Measurements from ENCODE around the gene GLP1R.

The GLP1R gene

DNA sequence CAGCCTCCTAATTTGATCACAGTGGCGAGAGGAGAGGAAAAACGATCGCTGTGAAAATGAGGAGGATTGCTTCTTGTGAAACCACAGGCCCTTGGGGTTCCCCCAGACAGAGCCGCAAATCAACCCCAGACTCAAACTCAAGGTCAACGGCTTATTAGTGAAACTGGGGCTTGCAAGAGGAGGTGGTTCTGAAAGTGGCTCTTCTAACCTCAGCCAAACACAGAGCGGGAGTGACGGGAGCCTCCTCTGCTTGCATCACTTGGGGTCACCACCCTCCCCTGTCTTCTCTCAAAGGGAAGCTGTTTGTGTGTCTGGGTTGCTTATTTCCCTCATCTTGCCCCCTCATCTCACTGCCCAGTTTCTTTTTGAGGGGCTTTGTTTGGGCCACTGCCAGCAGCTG is 37.7 kb downstream of the GLP1R start:
- no peak for DNase-seq (ENCODE audit: low read depth)

DNA sequence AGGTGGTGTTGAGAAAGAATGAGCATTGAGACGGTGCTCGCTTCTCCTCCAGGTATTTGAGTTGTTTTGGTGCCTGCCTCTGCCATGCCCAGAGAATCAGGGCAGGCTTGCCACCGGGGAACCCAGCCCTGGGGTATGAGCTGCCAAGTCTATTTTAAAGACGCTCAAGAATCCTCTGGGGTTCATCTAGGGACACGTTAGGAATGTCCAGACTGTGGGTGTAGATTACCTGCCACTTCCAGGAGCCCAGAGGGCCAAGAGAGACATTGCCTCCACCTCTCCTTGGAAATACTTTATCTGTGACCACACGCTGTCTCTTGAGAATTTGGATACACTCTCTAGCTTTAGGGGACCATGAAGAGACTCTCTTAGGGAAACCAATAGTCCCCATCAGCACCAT is 38.1 kb downstream of the GLP1R start:
- DNase-seq (ENCODE audit: low read depth) = no peak

DNA sequence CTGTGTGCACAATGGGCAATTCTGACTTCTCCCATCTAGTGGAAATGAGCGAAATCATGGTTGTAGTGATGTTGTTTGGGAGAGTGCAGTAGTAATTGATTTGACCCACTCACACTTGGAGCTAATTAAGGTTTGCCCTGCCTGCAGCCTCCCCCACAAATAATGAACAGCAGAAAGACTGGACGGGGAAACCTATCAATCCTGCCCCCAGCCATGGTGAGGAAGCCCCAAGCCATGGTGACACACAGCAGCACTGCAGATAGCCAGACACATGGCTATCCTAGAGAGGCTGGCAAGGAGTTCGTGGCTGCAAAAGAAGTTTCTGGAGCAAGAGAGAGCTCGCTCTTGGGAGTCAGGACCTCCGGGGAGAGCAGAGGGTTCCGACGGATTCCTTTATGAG is 38.6 kb downstream of the GLP1R start:
- DNase-seq (ENCODE audit: low read depth) = no peak

DNA sequence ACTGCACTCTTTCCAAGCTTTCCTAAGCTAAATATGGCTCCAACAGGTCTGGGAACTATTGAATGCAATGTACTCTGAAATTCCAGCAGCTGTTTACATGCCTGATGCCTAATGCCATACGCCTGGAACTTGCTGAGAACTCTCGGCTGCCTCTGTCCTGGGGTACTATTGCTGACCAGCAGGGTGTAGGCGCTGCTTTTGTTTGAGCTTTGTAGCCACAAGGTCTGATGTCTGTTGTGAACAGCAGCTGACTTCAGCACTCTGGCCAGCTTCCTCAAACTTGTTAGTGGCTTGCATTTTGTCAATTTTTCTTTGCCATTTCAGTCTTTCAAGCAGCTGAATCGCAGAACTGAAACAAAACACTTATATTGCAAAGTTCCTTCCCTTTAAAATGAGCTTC is 39.8 kb downstream of the GLP1R start:
- no peak for DNase-seq (ENCODE audit: low read depth)

- no peak for DNase-seq (ENCODE audit: low read depth)
These were observed 41.5 kb downstream of the GLP1R start for GRCh38 chr6:39090036-39090435.

DNA sequence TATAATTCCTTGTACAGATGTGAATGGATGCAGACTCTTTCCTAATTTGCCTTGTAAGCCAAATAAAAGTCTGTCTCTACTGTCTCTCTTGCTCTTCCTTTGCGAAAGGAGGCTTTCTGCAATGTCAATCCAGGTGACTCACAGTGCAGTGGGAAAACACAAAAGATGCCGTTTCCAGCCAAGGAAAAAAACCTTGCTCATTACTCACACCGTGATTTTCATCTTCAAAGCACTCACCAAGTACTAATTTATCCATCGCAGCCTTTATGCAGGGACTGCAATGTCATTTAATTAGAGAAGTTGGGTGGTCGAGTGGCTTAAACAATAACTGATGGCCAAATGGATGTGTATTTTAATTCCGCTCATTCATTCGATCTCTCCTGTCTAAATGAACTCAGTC is 42.6 kb downstream of the GLP1R start:
- DNase-seq (ENCODE audit: low read depth) = no peak

GRCh38 chr6:39092124-39092523 is 43.5 kb downstream of the GLP1R start:
- DNase-seq (ENCODE audit: low read depth) = no peak

GRCh38 chr6:39093149-39093708 is 44.6 kb downstream of the GLP1R start:
- no peak for DNase-seq (ENCODE audit: low read depth)

DNA sequence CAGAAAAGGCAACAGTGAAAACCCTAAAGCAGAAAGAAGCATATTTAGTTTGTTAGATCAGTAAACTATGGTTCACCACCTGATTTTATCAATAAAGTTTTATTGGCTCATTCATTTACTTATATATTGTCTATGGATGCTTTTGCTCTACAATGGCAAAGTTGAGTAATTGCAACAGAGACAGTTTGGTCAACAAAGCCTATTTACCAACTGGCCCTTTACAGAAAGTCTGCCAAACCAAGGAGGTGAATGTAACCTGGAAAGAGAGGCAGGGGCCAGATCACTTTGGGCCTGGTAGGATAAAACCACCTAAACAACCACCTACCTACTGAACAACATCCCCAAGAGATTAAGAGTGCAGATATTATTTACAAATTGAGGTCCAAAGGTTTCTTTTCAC is 47.0 kb downstream of the GLP1R start:
- no peak for DNase-seq (ENCODE audit: low read depth)

- DNase-seq (ENCODE audit: low read depth) = no peak
These were observed 51.8 kb downstream of the GLP1R start for GRCh38 chr6:39100358-39100757.

DNA sequence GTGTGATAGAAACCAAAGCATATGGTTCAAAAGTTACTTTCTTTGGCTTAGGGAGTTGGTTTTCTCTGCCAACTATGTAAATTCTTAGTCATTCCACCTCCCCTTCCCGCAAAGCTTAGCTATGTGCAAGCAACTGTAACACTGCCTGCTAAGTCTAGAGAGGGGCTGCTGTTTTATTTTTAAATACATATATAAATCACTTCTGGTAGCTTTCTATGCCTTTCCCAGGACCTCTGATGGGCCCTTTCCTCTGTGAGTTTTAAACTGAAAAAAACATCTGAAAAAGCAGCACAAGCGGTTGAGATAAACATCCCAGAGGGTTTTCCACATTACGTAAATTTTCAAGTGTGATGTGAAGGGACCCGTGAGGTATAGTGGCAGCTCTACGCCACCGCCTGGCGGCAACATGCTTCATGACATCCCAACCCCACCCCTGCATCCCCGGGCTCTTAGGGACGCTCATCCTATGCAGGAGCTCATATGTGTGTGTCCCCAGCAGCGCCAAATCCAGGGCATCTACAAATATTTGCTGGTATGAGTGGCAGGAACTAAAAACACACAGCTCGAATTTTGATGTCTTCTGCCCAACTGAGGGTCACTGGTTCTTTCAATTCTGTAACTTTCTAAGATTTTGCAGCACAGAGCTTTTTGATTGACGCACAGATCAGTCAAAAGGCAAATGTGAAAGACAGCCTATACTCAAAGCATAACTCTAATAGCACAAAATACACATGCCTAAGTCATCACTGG is 53.7 kb downstream of the GLP1R start:
- DNase-seq (ENCODE audit: low read depth) = no peak

DNA sequence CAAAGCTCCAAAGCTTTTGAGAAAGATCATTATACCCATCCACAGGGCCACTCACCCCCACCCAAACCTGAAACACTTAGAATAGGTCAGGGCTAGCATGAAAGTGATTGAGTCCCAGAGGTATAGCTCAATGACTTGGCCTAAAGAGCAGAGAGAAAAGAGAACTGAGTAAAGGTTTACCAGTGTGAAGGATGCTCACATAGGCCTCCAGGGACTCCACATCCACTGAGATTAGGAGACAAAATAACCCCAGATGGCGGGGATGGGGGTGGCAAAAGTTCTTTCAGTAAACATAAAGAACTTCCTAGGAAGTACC is 54.2 kb downstream of the GLP1R start:
- DNase-seq (ENCODE audit: low read depth) = no peak

DNA sequence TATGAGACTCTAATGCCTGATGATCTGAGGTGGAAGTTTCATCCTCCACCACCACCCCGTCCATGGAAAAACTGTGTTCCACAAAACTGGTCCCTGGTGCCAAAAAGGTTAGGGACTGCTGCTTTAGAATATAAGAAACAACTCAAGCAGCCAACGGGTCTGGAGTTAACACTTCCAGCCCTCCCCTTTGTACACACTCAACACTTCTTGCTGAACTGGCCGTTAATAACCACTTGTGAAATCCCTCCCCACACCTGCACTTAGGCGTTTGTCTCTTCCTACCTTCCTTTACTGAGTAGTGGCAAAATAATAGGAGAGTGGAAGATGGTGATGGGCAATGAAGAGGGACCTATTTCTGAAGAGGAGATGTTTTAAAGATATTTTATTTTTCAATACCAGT is 55.9 kb downstream of the GLP1R start:
- DNase-seq (ENCODE audit: low read depth) = no peak

- DNase-seq (ENCODE audit: low read depth) = no peak
These were observed 58.5 kb downstream of the GLP1R start for GRCh38 chr6:39107034-39107433.

GRCh38 chr6:39107641-39108040 is 59.1 kb downstream of the GLP1R start:
- no peak for DNase-seq (ENCODE audit: low read depth)

DNA sequence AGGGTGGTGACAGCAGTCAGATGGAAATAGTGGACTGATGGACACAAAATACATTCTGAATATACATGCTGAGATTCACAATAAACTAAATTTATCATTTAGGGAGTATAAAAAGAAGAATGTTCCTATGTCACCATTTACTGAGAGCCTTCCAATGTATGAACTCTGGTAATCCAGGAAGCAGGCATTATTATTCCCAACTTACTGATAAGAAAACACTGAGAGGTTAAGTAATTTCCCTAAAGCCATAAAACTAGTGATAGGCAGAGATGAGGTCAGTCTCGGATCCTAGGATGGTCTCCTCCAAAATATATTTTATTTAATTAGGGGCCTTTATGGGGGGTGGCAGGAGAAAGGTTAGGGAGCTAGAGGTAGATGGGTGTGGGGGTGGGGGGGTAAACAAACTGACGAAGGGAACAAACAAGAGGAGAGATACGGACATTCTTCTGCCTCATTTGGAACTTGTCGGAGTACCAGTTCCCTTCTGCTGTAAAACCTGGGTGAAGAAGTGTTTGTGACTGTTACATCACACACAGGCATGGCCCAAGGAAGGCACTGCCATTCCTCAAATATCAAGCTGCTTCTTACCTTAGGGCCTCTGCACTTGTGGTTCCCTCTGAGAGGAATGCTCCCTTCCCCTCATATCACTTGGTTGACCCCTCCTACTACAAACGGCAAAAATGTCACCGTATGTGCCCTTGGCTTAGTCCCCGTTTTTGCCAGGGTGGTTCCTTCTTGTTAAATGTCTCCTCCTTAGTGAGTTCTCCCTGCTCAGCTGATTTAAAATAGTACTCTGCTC is 59.7 kb downstream of the GLP1R start:
- DNase-seq (ENCODE audit: low read depth) = no peak

DNA sequence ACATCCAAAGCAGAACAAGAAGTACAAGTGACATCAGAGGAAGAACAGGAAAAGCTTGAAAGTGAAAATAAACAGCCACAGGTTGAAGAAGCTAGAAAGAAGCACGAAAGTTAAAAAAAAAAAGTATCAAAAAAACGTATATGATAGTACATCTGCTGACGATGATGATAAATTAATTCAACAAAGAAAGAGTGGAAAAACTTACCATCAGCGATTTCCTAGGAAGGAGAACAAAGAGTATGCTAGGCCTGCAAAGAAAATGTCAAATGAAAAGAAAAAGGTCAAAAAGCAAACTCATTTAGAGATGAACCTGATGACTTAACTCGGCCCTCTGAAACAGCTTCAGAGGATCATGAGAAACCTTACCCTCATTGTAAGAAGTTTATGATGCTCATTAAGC is 62.7 kb downstream of the GLP1R start:
- DNase-seq (ENCODE audit: low read depth) = no peak

- no peak for DNase-seq (ENCODE audit: low read depth)
These were observed 65.2 kb downstream of the GLP1R start for GRCh38 chr6:39113788-39114187.

DNA sequence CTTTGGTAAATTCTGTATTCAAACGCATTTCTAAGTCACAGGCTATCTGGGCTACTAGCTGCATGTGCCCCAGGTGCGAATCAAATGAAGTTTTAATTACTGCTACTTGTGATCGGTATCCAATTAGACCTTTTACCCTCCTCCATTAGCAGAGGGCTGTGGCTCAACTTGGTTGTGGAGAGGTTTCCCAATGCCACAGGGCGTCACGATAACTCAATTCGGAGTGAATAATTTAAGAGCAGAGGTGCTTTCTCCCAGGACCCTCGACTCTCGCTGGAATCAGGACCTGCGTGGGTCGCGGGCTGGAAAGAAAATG is 65.8 kb downstream of the GLP1R start:
- no peak for DNase-seq (ENCODE audit: low read depth)

- DNase-seq (ENCODE audit: low read depth) = peak; percentile 69
These were observed 66.4 kb downstream of the GLP1R start, which contains the start of gene SAYSD1 for GRCh38 chr6:39114704-39115599. Gene SAYSD1 (minus strand): TSS chr6:39115186. CDS start chr6:39115089, 97 bp downstream.

GRCh38 chr6:39118921-39119320 is 70.3 kb downstream of the GLP1R start:
- DNase-seq (ENCODE audit: low read depth) = no peak

DNA sequence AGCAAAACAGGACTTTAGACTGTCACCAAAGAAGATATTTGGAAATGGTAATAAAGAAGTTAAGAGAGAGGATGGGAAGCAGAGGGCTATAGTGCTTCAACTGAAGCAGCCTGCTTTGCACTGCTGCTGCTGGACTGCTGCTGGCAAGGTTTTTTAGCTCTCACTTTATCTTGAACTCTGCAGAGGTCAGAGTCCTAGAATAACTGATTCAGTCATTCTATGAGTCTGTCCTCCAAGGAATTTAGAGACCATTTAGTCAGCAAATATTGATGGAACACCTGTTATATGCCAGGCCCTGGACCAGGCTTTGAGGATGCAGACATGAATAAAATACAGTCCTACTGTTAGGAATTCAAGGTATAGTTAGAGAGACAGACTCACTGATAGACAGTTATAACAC is 75.5 kb downstream of the GLP1R start:
- DNase-seq (ENCODE audit: low read depth) = no peak

- DNase-seq (ENCODE audit: low read depth) = no peak
These were observed 79.5 kb downstream of the GLP1R start for GRCh38 chr6:39128106-39128505.
